T-helper 1 cell treated with Interleukin-12 subunit alpha and Interleukin-12 subunit beta and Interleukin-4 antibody, amounts not matched to agents 30 ng/mL and 1 ng/mL, for 36 hours (primary cell): Measurements from ENCODE around the gene CKM. TPM values are rescaled to one million over a fixed set of nuclear protein-coding genes. Genes with fewer than 3 reads are reported as not detected.
"Not testable (repeated sequence)": the region's sequence is repeated elsewhere in the genome, so short reads cannot be mapped to it uniquely, and the experiment has no call there.

Experiments used
- intact Hi-C: fragments of 100-400 bp; cut with micrococcal nuclease; formaldehyde crosslinking; loops from one replicate; pipeline ENCODE4 v1.15.1; 2024
- total RNA-seq: library from RNA; stranded (reverse); gene quantifications from 2 replicates; pipeline ENCODE4 v1.2.3, GENCODE V29; 2022

CKM gene
- total RNA-seq, 1 donor from 2014 or later: not detected

GRCh38 chr19:45293682-45294081 lies 29.0 kb downstream of the CKM start:
- intact Hi-C loops: no loop called here

DNA sequence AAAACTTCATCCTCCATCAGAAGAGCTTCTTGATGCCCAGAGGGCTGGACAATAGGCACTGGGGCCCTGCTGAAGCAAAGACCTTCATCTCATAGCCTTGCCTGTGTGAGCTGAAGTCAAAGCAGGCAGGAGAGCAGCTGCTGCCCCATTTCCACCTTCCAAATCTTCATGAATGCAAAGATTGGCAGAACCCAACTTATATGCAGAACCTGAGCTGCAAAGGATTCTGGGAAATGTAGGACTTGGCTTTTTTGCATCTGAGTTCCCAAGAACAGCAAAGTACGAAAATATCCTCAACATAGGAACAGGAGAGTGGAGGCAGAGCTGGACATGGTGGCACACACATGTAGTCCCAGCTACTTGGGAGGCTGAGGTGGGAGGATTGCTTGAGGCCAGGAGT lies 30.8 kb downstream of the CKM start:
- intact Hi-C loops: no loop called here

- intact Hi-C loops: no loop called here
Observed at GRCh38 chr19:45290381-45290931, 32.2 kb downstream of the CKM start.

DNA sequence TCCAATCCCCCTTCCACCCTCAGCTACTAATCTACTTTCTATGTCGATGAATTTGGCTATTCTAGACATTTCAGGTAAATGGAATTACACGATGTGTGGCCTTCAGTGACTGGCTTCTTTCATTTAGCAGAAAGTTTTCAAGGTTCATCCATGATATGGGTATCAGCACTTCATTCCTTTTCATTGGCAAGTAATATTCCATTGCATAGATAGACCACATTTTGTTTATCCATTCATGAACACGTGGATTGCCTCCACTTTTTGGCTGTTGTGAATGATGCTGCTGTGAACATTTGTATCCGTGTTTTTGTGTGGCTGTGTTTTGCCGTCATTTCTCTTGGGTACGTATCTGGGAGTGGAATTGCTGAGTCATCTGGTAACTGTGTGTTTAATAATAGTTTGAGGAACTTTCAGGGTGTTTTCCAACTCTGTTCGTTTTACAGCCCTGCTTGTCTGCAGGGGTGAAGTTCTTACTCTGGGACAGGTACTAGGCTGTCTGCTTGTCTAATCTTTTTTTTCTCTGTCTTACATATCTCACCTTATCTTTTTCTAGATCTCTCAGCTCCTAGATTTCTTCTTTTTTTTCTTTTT lies 39.1 kb downstream of the CKM start:
- intact Hi-C loops: no loop called here

DNA sequence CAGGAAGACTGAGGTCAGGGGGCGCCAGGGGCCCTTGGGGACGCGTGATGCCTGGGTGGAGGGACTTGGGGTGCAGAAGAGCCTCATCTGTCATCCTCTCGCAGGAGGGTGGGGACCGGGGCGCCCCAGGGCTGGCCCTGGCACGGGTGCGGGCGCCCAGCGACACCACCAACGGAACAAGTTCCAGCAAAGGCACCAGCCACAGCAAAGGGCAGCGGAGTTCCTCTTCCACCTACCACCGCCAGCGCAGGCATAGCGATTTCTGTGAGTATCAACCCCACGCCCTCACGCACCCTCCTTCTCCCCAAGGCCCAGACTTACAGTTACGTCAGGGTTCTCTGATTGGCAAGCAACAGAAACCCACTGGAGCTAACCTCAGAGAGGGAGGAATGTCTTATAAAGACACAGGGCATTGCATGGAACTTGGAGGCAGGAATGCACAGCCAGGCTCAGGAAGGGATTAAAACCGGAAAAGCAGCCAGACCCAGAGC lies 42.2 kb downstream of the CKM start:
- intact Hi-C loops: no loop called here

GRCh38 chr19:45279587-45280192 lies 43.0 kb downstream of the CKM start:
- intact Hi-C loops: no loop called here

DNA sequence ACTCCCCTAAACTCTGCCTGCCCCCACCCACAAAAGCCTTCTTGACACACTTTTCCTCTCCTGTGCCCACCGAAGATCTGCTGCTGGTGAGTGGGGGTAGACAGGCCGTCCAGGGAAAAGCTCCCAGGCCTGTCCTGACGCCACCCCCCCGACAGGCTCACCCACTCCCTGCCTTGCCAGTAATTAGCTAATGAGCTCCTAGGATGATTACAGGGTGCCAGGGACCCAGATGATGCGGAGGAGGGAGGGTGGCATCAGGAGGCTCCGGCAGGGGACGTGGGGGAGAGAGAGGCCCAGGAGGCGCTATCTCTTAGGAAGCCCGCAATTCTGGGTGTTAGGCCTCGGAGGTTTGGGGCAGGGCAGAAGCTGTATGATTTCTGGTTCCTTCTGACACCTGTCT lies 44.6 kb downstream of the CKM start:
- intact Hi-C loops: no loop called here

DNA sequence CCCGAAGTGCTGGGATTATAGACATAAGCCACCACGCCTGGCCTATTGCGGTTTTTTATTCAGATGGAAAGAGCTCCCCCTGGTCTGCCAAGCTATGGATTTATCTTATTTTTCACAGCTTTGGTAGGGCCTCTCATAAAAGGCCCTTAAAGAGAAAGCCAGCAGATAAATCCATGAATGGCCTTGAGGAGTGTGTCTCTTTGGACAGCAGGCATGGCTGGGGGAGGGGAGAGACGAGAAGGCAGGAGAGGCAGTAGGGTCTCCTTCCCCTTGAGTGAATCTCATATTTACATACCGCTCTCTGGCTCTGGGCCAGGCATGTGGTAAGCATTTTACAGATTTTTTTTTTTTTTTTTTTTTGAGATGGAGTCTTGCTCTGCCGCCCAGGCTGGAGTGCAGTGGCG lies 46.4 kb downstream of the CKM start:
- intact Hi-C loops: no loop called here

DNA sequence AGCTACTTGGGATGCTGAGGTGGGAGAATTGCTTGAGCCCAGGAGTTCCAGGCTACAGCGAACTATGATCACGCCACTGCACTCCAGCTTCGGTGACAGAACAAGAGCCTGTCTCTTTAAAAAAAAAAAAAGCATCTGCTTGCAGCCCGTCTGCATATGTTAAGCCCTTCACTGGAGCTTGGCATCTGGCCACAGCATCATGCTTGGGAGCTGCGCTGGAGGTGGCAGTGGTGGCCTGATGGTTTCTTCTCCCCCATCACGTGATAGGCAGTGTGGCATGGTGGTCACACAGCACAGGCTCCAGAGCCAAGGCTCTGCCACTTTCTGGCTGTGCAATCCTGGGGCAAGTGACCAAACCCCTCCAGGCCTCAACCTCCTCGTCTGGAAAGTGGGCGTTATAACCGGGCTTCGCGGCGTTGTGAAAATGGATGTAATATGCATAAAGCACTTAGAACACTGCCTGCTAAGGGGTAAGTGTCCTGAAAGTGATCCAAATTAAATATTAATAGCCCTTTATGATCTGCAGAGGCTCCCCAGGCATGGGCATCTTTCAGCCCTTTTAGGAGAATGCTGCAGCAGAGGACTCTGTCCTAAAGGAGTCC lies 47.2 kb downstream of the CKM start:
- intact Hi-C loops: no loop called here

DNA sequence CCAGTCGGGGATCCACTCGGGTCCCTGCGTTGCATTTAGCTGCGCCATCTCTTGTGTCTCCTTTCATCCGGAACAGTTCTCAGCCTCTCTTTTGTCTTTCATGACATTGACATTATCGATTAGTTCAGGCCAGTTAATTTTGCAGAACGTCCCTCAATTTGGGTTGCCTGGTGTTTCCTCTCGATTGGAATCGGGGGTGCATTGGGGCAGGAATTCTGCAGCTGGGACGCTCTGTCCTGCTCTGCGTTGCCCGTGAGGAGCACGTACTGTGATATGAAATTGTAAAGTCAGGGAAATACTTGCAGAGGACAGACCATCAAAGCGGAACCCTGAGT lies 49.2 kb downstream of the CKM start:
- intact Hi-C loops: no loop called here

GRCh38 chr19:45271735-45272108 lies 51.0 kb downstream of the CKM start:
- intact Hi-C loops: no loop called here

- intact Hi-C loops: no loop called here
Observed at GRCh38 chr19:45271098-45271734, 51.5 kb downstream of the CKM start.

DNA sequence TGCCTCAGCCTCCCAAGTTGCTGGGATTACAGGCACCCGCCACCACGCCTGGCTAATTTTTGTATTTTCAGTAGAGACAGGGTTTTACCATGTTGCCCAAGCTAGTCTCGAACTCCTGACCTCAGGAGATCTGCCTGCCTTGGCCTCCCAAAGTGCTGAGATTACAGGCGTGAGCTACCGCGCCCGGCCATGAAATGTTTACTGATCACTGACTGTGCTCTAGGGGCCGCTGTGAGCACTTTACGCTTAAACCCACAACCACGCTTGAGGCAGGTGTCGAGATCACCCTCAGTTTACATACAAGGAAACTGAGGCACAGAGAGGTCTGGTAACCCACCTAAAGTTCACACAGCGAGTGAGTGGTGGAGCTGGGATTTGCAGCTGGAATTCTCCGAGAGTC lies 52.7 kb downstream of the CKM start:
- intact Hi-C loops: not testable (repeated sequence)

DNA sequence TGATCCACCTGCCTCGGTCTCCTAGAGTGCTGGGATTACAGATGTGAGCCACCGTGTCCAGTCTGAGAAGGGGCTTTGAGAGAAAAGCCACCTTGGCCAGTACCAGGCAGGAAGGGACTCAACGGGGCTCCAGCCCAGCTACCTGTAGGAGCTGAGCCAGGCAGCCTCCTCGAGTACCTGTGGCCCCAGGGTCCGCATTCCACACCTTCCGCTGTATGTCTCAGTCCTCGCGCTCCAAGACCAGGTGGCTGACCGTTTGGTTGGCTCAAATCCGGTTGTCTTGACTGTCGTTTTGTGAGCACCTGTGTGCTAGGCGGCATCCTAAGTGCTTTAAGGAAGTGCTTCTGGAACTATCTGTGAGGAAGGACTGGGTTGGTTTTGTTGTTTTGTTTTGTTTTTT lies 55.4 kb downstream of the CKM start:
- intact Hi-C loops: no loop called here

DNA sequence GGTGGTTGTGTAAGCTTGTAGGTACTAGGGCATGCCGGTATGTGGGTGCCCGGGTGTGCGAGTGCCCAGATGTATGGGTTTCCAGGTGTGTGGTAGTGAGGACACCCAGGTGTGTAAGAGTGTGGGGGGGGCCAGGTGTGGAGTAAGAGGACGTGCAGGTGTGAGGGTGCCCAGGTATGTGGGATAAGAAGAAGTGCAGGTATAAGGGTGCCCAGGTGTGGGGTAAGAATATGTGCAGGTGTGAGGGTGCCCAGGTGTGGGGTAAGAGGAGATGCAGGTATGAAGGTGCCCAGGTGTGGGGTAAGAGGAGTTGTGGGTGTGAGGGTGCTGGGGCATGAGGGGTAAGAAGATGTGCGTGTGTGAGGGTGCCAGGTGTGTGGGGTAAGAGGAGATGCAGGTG lies 57.3 kb downstream of the CKM start:
- intact Hi-C loops: no loop called here

DNA sequence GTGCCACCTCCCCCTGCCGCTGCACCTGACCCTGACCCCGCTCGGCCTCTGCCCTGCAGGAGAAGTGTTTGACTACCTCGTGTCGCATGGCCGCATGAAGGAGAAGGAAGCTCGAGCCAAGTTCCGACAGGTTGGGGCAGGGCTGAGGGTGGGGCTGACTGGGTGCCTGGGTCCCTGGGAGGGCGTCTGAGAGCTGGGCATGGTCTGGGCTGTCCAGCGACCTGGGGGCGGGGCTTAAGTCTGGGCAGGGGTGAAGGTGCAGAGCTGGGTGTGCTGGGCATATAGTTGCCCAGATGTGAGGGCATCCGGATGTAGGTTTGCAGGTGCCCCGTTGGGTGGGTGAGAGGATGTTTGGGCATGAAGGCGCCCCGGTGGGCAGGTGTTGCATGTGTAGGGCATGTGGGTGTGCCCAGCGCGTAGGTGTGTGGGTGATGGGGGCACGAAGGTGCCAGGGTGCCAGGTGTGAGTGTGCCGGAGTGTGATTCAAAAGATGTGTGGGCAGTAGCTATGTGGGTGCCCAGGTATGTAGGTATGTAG lies 57.8 kb downstream of the CKM start:
- intact Hi-C loops: no loop called here

- intact Hi-C loops: no loop called here
Observed at GRCh38 chr19:45263013-45263412, 59.7 kb downstream of the CKM start.

DNA sequence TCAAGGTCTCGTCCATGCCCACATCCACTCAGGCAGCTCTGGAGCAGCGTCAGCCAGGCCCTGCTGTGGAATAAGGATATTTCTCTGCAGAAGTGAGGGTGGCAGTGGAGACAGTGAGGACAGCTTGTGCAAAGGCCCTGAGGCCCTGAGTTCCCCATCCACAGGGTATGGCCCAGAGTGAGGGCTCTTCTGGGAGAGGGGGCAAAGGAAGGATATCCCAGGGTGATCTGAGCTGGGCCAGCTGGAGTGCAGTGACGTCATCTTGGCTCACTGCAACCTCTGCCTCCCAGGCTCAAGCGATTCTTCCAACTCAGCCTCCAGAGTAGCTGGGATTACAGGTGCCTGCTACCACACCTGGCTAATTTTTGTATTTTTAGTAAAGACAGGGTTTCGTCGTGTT lies 60.1 kb downstream of the CKM start:
- intact Hi-C loops: no loop called here

GRCh38 chr19:45258862-45259261 lies 63.8 kb downstream of the CKM start:
- intact Hi-C loops: no loop called here

DNA sequence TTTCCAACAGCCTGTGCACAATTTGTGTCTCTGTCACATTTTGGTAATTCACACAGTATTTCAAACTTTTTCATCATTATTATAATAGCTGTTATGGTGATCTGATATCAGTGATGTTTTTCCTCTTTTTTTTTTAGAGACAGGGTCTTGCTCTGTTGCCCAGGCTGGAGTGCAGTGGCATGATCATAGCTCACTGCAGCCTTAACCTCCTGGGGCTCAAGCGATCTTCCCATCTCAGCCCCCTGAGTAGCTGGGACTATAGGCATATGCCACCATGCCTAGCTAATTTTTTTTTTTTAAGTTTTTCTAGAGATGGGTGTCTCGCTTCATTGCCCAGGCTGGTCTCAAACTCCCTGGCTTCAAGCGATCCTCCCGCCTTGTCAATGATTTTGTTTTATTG lies 65.8 kb downstream of the CKM start:
- intact Hi-C loops: no loop called here
